ENCODE results near the gene SLCO3A1. TPM values are rescaled to one million over a fixed set of nuclear protein-coding genes. Genes with fewer than 3 reads are reported as not detected.

Gene SLCO3A1
- total RNA-seq, 1 experiment from 2014 or later: 5.9 TPM

GRCh38 chr15:91909574-91909973, 56.1 kb downstream of the SLCO3A1 start:
- no peak for DNase-seq (ENCODE audit: low read depth)

GRCh38 chr15:91911844-91912243, 58.3 kb downstream of the SLCO3A1 start:
- no peak for DNase-seq (ENCODE audit: low read depth)

GRCh38 chr15:91912336-91912735, 58.8 kb downstream of the SLCO3A1 start:
- DNase-seq (ENCODE audit: low read depth): no peak

- DNase-seq (ENCODE audit: low read depth): no peak
These were observed 60.1 kb downstream of the SLCO3A1 start for GRCh38 chr15:91913560-91913959.

- no peak for DNase-seq (ENCODE audit: low read depth)
These were observed 62.1 kb downstream of the SLCO3A1 start for GRCh38 chr15:91915576-91915975.

GRCh38 chr15:91916051-91916450, 62.5 kb downstream of the SLCO3A1 start:
- DNase-seq (ENCODE audit: low read depth): no peak

- no peak for DNase-seq (ENCODE audit: low read depth)
These were observed 64.3 kb downstream of the SLCO3A1 start for GRCh38 chr15:91917686-91918360.

- no peak for DNase-seq (ENCODE audit: low read depth)
These were observed 65.6 kb downstream of the SLCO3A1 start for GRCh38 chr15:91919014-91919534.

- peak; percentile 29 for DNase-seq (ENCODE audit: low read depth)
These were observed 67.8 kb downstream of the SLCO3A1 start for GRCh38 chr15:91921188-91921842.

GRCh38 chr15:91921843-91922198, 68.3 kb downstream of the SLCO3A1 start:
- no peak for DNase-seq (ENCODE audit: low read depth)

GRCh38 chr15:91922646-91923547, 69.4 kb downstream of the SLCO3A1 start:
- no peak for DNase-seq (ENCODE audit: low read depth)

- no peak for DNase-seq (ENCODE audit: low read depth)
These were observed 70.7 kb downstream of the SLCO3A1 start for GRCh38 chr15:91924183-91924582.

GRCh38 chr15:91924837-91925495, 71.5 kb downstream of the SLCO3A1 start:
- no peak for DNase-seq (ENCODE audit: low read depth)

GRCh38 chr15:91925794-91926193, 72.3 kb downstream of the SLCO3A1 start:
- DNase-seq (ENCODE audit: low read depth): no peak

- no peak for DNase-seq (ENCODE audit: low read depth)
These were observed 73.4 kb downstream of the SLCO3A1 start for GRCh38 chr15:91926908-91927270.

- DNase-seq (ENCODE audit: low read depth): no peak
These were observed 74.1 kb downstream of the SLCO3A1 start for GRCh38 chr15:91927585-91927984.

GRCh38 chr15:91928675-91929074, 75.2 kb downstream of the SLCO3A1 start:
- DNase-seq (ENCODE audit: low read depth): no peak

- no peak for DNase-seq (ENCODE audit: low read depth)
These were observed 76.0 kb downstream of the SLCO3A1 start for GRCh38 chr15:91929509-91929908.

- DNase-seq (ENCODE audit: low read depth): no peak
These were observed 76.6 kb downstream of the SLCO3A1 start for GRCh38 chr15:91930092-91930491.

GRCh38 chr15:91936182-91936775, 82.8 kb downstream of the SLCO3A1 start:
- DNase-seq (ENCODE audit: low read depth): no peak

GRCh38 chr15:91936927-91937326, 83.4 kb downstream of the SLCO3A1 start:
- DNase-seq (ENCODE audit: low read depth): no peak

Data from M059J (cell line).